Measurements from ENCODE around the gene TOP2A.

- TF ChIP-seq, protein P1, sequence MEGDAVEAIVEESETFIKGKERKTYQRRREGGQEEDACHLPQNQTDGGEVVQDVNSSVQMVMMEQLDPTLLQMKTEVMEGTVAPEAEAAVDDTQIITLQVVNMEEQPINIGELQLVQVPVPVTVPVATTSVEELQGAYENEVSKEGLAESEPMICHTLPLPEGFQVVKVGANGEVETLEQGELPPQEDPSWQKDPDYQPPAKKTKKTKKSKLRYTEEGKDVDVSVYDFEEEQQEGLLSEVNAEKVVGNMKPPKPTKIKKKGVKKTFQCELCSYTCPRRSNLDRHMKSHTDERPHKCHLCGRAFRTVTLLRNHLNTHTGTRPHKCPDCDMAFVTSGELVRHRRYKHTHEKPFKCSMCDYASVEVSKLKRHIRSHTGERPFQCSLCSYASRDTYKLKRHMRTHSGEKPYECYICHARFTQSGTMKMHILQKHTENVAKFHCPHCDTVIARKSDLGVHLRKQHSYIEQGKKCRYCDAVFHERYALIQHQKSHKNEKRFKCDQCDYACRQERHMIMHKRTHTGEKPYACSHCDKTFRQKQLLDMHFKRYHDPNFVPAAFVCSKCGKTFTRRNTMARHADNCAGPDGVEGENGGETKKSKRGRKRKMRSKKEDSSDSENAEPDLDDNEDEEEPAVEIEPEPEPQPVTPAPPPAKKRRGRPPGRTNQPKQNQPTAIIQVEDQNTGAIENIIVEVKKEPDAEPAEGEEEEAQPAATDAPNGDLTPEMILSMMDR (IDR thresholded peaks at IDR 0.05; ENCODE audit: poor library complexity, severe bottlenecking) = no peak
- TF ChIP-seq MXI1 (conservative IDR thresholded peaks at IDR 0.05; ENCODE audit: poor library complexity, severe bottlenecking) (no peak), EP300 (conservative IDR thresholded peaks at IDR 0.05; ENCODE audit: poor library complexity, severe bottlenecking) (no peak), EZH2 (IDR thresholded peaks at IDR 0.05; ENCODE audit: borderline replicate concordance, insufficient read depth, low read length, poor library complexity, severe bottlenecking) (no peak), RAD21 (conservative IDR thresholded peaks at IDR 0.05) (no peak), SMC3 (conservative IDR thresholded peaks at IDR 0.05; ENCODE audit: poor library complexity) (no peak)
- TF ChIP-seq, protein P2, sequence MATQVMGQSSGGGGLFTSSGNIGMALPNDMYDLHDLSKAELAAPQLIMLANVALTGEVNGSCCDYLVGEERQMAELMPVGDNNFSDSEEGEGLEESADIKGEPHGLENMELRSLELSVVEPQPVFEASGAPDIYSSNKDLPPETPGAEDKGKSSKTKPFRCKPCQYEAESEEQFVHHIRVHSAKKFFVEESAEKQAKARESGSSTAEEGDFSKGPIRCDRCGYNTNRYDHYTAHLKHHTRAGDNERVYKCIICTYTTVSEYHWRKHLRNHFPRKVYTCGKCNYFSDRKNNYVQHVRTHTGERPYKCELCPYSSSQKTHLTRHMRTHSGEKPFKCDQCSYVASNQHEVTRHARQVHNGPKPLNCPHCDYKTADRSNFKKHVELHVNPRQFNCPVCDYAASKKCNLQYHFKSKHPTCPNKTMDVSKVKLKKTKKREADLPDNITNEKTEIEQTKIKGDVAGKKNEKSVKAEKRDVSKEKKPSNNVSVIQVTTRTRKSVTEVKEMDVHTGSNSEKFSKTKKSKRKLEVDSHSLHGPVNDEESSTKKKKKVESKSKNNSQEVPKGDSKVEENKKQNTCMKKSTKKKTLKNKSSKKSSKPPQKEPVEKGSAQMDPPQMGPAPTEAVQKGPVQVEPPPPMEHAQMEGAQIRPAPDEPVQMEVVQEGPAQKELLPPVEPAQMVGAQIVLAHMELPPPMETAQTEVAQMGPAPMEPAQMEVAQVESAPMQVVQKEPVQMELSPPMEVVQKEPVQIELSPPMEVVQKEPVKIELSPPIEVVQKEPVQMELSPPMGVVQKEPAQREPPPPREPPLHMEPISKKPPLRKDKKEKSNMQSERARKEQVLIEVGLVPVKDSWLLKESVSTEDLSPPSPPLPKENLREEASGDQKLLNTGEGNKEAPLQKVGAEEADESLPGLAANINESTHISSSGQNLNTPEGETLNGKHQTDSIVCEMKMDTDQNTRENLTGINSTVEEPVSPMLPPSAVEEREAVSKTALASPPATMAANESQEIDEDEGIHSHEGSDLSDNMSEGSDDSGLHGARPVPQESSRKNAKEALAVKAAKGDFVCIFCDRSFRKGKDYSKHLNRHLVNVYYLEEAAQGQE (IDR thresholded peaks at IDR 0.05; ENCODE audit: borderline replicate concordance) = no peak
These were observed 46.7 kb upstream of the TOP2A start for GRCh38 chr17:40464392-40464855.

Data from neural cell (in vitro differentiated cells).